Activated CD4-positive, alpha-beta T cell treated with anti-CD3 and anti-CD28 coated beads, Interleukin-2, amount 50 U/mL, for 1 hour (primary cell): ENCODE results near the gene YWHAE.
A peak's percentile ranks its signal among the peaks of the same experiment; 100 is the strongest.
"Not testable (repeated sequence)": the region's sequence is repeated elsewhere in the genome, so short reads cannot be mapped to it uniquely, and the experiment has no call there.

Source experiments
- DNase-seq: peaks from one replicate; pipeline ENCODE4 v3.0.0-alpha.2; 2020

Gene YWHAE

GRCh38 chr17:1324201-1324771, 75.7 kb downstream of the YWHAE start:
- DNase-seq: no peak

DNA sequence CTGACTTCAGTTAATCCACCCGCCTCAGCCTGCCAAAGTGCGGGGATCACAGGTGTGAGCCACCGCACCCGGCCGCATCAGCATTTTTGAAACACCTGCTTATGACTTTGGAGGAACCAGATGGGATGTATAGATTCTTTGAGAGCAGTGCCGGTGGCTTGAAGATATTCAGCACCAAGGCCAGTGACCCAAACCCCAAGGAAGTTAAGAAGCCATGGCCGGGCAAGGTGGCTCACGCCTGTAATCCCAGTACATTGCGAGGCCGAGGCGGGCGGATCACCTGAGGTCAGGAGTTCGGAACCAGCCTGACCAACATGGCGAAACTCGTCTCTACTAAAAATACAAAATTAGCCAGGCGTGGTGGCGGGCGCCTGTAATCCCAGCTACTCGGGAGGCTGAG, 76.7 kb downstream of the YWHAE start:
- no peak for DNase-seq

DNA sequence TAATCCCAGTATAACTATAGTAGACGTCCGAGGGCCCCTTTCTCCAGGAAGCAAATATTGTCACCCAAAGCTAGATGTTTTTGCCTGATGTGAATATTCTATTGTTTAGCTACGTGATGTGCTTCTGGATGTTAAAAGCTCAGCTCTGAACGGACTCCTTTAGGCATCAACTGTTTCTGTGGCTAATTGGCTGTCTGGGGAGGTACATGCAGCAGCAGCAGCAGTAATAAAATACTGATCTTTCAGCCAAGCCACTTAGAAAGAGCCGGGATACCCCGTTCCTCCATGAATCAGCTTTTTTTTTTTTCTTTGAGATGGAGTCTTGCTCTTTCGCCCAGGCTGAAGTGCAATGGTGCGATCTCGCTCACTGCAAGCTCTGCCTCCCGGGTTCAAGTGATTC, 77.5 kb downstream of the YWHAE start:
- no peak for DNase-seq

GRCh38 chr17:1322014-1322428, 78.0 kb downstream of the YWHAE start:
- DNase-seq: no peak

- DNase-seq: no peak
Measured at GRCh38 chr17:1315891-1316403, 84.1 kb downstream of the YWHAE start.

- no peak for DNase-seq
Measured at GRCh38 chr17:1315409-1315808, 84.6 kb downstream of the YWHAE start.

DNA sequence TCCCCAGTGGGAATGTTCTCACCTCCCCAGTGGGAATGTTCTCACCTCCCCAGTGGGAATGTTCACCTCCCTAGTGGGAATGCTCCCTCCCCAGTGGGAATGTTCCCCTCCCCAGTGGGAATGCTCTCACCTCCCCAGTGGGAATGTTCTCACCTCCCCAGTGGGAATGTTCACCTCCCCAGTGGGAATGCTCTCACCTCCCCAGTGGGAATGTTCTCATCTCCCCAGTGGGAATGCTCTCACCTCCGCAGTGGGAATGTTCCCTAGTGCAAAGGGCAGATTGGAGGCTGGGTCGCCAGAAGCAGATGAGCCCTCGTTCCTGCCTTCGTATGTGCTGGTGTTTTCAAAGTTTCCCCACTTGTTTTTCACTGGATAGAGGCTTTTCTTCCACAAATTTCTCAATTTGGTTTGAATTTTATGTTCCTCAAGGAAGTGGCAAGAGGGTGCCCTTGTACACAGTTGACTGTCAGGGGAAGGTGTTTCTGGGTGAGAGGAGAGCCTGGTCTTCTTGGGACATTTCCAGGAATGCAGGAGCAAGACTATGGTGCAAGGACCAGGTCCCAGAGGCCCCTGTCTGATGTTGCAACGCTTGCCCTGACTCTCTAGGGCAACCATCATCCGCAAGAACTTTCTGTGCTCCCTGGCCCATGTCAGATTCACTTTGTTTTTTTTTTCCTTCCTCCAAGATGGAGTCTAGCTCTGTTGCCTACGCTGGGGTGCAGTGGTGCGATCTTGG, 86.6 kb downstream of the YWHAE start:
- no peak for DNase-seq

DNA sequence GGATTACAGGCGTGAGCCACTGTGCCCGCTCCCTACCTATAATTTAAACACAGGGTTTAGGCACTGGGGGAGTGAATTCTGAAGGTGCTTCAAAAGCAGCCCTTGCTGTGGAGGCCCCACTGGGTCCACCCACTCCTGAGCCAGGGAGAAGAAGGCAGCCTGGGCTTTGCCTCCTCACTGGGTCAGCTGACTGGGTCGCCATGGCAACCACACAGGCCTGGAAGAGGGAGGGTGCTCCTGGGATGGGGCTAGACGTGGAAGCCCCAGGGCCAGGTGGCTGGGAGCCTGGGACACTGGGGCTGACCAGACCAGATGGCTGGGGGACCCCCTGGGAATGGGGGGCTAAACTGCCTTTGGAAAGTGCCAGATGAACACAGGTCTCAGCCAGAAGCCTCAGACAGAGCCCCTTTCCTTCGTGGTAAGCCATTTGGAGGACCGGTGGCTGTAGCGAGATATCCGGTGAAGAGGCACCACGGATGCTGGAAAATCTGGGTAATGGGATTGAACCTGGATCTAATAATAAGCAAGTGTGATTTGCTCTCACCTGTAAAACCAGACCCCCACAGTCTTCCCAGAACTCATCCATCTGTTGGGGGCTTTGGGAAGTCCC, 87.7 kb downstream of the YWHAE start:
- no peak for DNase-seq

DNA sequence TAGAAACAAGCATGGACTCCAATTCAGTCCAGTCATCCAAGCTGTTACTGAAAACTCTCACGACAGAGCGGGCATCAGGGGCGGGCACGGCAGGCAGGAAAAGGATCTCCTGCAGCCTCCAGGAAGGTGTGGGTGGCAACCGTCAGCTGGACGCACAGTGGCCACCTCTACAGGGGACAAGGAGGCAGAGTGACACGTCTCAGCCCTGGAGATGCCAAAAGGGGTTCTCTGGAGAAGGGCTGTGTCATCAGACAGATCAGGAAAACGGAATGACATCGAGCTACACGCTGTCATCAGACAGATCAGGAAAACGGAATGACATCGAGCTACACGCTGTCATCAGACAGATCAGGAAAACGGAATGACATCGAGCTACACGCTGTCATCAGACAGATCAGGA, 92.2 kb downstream of the YWHAE start:
- DNase-seq: not testable (repeated sequence)

DNA sequence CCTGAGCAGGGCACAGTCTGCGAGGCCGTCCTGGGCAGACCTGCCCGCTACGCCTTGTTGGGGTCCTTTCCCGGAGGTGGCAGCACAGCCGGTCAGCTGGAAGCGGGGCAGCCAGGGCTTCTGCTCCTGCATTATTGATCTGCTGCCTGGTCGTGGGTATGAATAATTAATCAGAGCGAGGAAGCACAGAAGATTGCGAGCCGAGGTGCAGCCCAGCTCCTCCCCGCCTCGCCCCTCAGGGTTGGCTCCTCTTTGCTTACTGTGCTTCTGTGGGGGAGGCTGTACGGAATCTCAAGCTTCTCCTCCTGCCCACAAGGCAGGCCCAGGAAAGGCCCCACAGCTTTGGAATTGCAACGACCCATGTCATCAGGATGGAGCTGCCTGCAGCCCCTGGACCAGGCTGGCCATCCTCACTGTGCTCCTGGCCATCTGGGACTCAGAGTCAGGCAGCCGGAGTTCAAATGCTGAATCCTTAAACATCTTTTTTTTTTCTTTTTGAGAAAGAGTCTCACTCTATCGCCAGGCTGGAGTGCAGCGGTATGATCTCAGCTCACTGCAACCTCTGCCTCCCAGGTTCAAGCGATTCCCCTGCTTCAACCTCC, 95.0 kb downstream of the YWHAE start:
- no peak for DNase-seq

DNA sequence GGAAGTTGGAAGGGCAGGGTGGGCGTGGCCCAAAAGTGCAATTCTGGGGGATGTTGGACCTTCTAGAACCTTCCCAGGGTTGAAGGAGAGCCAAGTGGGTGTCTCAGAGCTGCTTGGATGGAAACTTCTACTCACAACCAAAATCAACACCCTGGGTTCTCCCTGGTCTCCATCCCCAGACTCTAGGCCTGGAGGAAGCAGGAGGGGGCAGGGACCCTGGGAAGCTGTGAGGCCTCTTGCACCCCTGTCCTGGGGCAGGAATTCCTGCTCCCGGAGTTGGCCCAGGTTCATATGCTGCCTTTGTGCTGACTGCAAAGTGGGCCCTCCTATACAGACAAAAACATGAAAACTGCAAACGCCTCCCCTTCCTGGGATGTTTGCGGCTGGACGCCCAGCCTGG, 95.5 kb downstream of the YWHAE start:
- DNase-seq: no peak

- DNase-seq: no peak
Measured at GRCh38 chr17:1302761-1303160, 97.3 kb downstream of the YWHAE start.

DNA sequence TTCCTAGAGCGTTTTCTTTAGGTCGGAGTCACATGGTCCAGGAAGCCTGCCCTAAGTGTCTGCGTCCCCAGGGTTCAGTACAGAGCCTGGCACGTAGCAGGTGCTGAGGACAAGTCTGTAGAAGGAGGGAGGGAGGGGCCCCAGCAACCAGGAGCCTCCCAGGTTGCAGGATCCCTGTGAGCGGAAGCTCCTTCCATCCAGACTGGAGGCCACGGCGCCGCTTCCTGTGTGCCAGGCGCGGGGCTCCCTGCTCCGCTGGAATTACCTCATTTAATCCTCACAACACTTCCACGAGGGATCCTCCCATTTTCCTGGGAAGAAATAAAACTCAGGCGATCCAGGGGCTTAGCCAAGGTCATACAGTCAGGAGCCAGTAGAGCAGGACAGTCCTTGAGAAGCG, 98.5 kb downstream of the YWHAE start:
- no peak for DNase-seq

- DNase-seq: no peak
Measured at GRCh38 chr17:1300371-1300905, 99.6 kb downstream of the YWHAE start.

DNA sequence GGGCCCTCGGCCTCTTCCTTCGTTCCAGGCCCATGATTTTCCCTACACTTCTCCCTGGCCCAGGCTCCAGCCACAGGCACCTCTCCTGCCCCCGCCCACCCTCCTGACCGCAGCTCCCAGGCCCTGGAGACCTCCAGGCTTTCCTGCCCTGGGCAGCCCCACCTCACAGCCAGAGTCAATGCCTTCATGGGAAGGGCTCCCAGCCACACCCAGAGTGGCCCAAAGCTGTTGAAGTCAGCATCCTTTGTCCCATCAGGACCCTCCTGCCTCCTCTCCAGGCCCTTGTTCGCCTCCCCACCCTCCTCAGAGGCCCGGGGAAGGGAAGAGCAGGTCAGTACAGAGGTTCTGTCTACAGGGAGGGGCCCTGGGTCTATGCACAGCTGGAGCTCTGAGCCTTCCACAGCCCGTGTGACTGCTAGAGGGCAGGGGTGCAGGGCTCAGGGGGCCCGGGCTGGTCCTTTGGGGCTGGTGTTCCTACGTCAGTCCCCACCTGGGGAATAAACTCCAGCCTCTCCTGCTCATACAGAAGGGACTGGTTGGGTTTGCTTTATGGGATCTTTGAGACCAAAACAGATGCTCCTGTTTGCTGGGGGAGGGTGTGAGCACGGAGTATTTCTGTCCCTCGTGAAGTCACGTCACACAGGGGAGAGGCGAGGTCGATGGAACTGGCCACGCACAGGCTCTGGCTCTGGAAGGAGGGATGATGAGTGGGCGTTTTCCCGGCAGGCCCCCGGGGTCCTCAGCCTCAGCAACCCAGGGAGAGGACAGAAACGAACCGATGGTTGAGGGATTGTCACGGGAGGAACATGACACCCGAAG, 100.3 kb downstream of the YWHAE start:
- no peak for DNase-seq

DNA sequence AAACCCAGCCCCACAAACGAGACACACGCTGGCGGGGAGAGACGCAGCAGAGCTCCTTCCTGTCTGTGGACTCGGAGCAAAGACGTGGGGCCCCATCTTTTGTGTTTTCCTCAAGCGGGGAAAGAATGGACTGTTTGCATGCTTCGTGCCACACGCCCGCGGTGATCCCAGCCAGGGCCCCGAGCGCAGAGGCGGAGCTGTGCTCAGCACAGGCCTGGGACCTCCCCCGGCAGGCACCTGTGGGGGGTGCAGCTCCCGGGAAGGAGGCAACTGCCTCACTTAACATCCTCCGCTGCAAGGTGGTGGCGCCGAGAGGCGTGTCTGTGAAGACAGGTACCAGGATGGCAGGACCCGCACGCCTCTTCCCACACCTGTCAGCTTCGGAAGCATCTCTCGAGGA, 101.4 kb downstream of the YWHAE start:
- DNase-seq: peak; percentile 41
